ENCODE measurements around the gene CCDC141.
A peak's percentile ranks its signal among the peaks of the same experiment; 100 is the strongest.

The CCDC141 gene

DNA sequence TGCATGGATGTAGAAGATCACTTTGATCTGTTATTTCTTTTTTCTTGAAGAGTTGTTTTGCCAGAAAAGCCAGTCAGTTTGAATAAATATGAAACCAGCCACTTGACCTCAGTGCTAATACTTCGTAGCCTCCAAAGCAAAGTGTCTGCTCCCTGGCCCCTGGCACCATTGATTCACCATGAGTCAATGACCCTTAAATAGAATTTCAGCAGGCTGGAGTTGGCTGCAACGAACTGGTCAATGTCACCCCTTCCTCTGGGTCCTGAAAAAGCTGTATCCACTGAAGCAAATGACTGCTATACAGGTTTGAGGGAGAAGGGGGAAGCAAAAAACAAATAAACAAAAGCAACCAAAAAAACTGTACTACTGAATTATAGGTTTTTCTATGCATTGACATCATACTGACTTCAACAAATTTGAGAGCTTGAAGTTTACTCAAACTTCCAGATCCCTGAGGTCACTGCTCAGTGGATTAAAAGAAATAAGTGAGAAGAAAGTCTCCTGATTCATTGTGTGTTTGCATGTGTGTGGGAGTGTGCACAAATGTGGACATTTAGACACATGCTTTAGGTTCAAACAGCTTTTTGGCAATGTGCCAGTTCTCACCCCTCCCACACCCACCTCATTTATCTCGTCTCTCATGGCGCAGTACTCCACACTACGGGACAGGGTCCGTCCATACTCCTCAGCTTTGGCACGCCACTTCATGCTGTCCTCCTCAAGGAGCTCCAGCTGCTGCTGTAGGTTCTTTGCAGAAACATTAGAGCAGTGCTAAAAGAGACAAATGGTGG, 184.6 kb downstream of the CCDC141 start:
- peak; percentile 52 for DNase-seq (ENCODE audit: low read depth)

DNA sequence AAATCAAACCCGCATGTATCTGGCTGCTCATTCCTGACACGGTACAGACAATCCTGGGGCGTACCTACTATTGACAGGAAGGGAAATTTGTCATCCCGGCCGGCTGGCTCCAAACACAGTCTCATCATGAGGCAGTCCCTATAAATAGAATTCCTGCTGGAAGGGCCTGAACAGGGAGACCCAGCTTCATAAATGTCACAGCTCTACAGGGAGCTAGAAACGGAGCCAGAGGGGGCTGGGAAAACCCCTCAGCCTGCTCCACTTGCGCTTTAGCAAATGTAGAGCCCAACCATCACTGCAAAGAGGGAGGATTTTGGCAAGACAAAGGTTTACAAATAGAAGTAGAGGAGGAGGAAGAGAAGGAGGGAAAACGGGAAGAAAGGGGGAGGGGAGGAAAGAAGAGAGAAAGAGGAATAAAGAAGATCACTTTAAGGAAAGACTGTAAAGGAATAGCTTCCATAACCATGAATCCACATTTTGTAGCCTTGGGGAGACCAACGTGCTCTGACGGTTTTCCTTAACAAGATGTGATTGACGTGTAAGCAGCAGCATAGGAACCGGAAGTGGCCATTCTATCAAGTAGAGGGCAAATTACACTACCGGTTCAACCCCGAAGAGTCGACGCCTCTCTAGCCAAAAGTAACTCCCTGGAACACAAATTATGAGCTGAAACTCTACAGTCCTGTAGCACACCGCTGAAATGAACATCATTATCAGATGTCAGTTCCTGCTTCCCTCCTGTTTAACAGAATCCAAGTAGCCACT, 185.9 kb downstream of the CCDC141 start:
- DNase-seq (ENCODE audit: low read depth) = peak; percentile 64

DNA sequence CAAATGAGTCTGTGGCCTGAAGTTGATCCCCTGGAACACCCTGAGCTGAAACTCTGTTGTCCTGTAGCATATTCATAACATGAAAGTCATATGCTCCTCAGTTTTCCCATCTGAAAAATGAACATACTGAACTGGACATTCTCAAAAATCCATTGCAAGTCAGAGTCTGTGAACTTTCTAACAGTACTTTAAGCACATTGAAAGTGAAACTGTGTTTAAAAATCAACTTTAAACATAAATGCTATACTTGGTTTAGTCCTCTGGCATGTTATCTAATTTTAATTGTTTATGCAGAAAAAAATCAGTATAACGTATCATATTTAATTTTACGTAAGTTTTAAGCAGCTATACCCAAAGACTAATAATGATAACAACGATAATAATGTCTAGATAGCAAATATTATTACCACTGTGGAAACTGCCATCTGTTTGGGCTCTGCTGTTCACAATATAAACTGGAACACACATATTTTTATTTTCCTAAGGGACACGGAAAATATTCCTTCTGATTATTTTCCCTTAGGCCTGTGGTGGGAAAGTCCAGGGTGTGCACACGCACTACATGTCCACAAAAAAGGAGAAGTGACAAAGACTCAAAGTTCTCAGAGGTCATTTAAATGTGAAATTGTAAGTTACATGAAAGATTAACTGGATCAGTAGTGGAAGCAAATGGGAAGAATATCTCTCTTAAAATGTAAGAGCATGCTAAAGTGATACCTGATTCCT, 186.6 kb downstream of the CCDC141 start:
- DNase-seq (ENCODE audit: low read depth) = no peak

DNA sequence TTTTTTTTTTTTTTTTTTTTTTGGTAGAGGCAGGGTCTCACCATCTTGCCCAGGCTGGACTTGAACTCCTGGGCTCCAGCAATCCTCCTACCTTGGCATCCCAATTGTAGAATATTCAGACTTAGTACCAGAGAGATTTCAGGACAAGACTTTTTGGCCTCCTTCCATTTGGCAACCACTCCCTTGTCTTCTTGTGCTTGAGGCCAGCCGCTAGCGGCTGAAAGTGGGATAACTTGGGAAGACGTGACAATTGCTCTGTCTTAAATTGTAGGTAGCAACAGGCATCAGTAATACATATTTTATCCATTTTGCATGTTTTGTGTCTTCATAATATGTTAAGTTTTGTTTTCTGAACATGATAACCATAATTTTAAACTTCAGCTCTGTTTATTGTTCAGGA, 189.4 kb downstream of the CCDC141 start:
- peak; percentile 32 for DNase-seq (ENCODE audit: low read depth)

DNA sequence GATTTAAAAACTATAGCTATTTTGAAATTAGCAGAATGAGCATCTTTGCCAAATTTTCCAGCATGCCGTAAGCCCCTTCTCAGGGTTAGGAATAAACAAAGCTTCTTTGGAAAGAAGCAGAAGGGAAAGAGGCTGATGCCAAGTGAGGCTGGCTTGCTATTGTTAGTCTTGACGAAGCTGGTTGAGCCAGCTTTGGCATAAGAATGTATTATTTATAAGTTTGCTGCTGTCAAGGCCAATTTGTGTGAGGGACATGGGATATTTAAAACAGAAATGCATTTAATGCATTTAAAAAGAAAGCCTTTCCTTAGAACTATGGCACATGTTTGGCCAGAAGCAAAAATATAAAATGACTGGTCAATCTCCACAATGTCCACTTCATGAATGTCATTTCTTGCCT, 190.2 kb downstream of the CCDC141 start:
- DNase-seq (ENCODE audit: low read depth) = no peak

DNA sequence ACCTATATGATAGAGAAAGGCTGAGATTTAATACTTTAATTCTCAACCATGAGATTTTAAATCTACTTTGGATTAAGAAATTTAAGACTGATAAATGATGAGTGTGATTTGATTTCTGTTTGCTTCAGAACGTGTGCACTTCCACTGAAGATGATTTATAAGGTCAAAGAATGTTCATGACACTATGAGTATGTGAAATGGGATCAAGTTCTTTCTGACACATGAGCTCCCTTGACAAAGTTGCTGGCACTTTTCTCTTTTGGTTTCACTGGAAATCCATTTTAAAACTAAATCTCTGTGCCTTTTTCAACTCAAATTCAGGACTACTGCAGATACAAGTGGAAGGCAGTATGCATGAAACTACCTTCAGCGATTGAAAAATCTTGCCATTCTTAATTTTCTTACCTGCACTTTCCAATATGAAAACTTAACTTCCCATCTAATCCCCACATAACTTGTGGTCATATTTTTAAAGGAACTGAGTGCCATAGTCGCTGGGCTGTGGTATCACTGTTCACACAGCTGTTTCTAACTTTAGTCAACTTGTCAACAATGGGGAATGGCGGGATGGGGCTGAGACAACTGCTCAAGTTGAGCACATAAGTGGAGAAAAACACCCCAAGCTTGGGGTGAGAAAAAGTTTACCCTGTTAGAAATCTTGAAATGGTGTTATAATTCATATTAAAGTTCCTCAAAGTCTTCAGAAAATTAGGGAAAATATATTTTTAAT, 190.9 kb downstream of the CCDC141 start:
- DNase-seq (ENCODE audit: low read depth) = no peak

DNA sequence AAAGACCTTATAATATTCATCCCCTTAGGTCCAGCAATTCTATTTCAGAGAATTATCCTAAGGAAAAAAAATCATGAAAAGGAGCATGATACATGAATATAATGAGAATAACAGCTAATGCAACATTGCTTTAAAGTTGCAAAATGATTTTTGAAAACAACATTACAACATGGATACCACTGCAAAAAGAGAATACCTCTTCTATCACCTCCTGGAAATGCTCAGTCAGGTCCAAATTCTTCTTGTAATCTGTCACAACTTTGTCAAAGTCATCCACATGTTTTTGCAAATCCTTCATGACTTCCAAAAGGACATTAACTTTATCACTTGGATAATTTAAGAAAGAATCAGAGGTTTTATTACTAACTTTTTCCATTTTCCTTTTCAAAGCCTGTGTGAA, 194.8 kb downstream of the CCDC141 start:
- DNase-seq (ENCODE audit: low read depth) = no peak

DNA sequence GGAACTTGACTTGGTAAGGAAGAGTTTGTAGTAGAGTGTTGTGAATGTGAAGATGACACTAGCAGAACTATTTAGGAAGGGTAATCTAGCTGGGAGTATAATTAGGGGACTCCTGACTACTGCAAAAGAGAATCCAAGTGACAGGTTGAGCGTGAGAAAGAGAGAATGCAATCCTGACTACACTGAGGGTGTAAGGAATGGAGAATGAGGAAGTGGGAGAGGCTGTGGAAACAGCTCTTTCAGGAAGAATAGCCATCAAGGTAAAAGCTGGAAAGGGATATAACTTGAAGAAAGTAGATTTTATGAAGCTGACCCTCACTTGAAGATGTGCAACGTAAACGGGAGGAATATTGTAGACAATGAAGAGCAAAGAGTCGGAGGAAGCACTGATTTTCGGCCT, 201.6 kb downstream of the CCDC141 start:
- no peak for DNase-seq (ENCODE audit: low read depth)

DNA sequence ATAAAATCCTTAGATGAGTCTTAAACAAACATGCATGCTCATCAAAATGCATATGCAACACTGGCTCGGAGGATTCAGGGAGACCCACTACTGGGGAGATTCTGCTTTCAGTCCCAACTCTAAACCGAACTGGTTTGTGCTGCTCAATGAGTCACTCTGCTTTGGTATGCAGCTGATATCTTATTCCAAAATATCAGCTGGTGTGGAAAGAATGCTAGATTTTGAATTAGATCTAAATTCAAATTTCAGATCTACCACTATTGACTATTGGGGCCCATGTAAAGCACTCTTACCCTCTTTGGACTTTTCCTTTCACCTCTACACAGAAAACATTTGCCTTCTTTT, 203.5 kb downstream of the CCDC141 start:
- peak; percentile 14 for DNase-seq (ENCODE audit: low read depth)

DNA sequence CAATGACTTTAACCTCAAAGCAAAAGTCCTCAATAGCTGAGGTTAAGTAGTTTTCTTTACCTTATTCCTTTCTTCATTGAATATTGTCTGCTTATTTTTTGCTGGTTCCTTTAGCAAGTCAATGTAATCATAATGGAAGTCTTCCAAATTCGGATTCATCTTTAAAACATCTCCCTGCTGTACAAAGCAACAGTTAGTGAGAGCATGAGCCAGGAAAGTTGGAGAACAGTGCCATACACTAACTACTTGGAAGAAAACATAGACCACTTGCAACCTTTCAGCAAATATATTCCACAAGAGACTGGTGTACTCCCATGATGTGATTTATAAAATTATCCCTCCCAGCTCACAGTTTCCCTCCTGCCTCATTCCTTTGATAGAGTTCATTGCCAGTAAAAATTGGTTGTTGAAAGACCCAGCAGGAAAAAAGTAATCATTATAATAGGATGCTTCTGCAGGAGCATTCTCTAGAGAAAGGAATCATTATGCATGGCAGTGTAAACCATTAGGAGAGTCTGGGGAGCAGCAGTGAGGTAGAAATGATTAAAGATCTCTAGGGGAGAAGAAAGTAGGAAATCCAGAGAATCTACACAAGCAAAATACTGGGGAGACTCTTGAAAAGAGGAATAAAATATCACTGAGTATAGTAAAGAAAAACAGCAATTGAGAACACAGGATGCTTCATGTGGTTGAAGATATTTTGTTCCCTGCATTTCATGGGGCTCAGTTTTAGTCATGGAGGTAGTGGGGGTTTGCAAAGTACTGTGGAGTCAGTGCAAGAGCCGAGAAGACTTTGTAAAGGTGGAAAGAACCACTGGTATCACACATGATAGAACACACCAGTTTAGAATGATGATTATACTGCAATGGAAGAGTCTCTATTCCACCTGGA, 204.1 kb downstream of the CCDC141 start:
- DNase-seq (ENCODE audit: low read depth) = peak; percentile 53

DNA sequence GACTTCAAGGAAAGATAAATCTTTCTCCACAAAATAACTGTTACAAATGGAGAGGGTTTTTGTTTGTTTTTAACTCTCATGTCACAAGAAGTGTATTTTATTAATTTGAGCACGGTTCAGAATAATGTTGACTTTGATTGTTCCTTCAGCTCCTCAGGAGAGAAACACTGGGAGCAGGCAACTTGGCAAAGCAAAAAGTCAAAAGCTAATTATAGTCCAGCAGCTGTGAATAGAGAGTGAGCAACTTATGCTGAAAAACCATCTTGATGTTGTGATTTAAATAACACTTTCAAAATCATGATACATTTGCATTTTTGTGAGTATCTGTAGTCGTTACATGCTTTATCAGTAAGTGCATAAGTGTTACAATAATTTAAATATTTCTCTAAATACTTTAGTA, 205.2 kb downstream of the CCDC141 start:
- no peak for DNase-seq (ENCODE audit: low read depth)

DNA sequence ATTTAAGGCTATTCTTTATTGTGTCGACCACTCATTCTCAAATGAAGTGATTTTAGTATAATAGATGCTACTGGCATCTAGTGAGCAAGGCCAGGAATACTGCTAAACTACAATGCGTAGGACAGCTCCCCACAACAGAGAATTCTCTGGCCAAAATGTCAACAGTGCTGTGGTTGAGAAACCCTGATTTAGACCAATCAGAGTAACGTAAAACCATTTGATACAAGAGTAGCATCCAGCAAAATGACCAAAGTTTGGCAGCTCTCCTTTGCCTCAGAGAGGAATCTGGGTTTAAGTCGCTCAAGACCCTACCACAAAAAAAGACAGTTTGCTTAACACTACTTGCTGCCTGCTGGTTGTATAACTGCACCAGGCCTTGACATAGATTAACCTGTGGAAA, 205.7 kb downstream of the CCDC141 start:
- DNase-seq (ENCODE audit: low read depth) = no peak

DNA sequence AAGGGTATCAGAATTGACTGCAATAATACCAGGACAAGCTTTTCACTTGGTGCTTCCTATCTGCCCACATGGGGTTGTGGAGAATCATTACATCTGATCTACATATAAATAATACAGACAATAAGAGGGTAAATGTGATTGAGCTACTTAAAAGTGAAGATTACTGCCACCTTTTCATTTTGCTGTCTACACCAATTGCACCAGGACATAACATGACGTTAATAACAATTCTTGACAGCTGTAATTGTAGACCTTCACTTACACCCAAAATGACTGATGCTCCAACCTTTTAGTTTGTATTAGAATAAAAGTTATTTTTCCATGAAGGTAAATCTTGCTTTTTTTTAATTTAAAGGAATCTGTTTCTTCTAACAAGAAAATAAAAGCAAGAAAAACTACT, 206.2 kb downstream of the CCDC141 start:
- DNase-seq (ENCODE audit: low read depth) = no peak

DNA sequence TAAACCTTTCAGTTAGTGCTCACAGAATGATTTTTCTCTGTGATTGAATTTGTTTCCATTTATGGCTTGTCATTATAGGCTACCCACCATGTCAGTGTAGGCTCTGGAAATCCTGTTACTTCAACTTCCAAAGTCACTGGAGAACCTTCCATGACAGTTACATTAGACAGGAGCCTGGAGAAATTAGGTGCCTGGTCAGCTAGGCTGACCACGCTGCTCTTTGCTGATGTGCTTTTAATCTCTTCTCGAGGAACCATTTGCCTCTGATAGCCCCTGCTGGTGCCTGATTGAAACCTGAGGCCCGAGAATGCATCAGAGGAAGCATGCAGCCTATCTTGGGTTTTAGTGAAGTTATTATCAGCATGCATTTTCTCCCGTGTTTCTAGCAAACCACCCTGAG, 213.1 kb downstream of the CCDC141 start:
- no peak for DNase-seq (ENCODE audit: low read depth)

DNA sequence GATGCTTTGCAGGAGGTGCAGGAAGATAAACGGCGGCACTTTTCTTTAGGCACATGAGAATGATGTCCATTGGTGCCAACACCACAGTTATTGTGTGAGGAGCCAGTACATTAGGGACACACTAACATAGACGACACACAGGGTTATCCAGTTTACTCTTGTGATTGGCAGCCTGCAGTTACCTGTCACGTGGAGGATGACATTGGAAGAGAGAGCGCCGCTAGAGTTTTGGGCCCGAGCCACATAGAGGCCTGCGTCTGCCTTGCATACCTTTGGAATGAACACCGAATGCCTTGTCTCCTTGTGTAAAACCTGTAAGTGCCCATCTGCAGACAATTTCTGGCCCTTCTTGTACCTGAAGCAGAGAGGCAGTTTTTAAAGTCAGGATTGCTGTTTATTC, 215.9 kb downstream of the CCDC141 start:
- no peak for DNase-seq (ENCODE audit: low read depth)

DNA sequence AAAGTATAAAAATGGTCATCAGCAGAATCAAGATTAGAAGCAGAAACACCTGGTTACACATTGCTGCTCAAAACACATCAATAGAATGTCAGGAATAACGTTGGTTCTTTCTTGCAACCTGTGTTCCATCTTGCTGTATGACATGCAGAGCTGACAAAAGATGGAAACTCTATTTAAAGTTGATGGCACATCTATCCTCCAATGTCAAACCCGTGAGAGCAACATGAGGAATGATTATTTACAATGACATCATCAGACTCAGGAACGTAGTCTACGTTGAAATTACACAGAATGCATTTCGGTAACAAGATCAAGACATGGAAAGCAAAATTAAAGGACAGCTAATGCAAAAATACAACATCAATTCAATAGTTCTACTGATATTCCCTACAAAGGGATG, 216.6 kb downstream of the CCDC141 start:
- DNase-seq (ENCODE audit: low read depth) = no peak

DNA sequence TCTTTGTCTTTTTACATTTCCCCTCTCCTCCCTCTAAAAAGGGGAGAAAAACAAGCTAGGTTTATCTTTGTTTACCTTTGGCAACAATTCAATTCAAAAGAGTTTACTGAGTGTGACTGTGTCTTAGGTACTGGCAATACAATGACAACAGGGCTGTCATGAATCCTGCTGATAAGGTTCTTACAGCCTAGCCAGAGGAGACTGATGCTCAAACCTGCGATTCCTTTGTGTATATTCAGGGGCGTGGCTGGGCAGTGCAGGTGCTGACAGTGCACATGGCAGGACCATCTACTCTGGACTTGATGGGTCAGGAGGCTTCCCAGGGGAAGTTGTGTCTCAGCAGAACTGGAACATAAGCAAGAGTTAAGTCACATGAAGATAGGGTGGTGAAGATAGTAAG, 219.5 kb downstream of the CCDC141 start:
- no peak for DNase-seq (ENCODE audit: low read depth)

DNA sequence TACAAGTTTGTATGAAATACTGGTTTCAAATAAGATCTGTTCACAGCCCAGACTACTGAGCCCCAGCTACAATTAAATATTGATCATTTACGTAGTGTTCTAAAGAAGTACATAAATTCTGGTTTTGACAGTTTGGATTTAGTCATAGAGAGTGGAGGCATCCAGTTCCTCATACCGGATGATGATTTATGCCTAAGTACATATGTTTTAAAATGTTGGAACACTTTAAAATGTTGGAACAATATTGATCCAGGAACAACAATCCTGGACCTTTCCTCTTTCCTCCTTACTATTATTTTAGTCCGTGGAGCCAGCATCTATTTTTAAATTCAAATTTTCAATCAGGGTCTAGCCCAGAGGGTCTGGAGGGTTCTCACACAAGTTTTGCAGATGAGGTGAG, 220.0 kb downstream of the CCDC141 start:
- no peak for DNase-seq (ENCODE audit: low read depth)

DNA sequence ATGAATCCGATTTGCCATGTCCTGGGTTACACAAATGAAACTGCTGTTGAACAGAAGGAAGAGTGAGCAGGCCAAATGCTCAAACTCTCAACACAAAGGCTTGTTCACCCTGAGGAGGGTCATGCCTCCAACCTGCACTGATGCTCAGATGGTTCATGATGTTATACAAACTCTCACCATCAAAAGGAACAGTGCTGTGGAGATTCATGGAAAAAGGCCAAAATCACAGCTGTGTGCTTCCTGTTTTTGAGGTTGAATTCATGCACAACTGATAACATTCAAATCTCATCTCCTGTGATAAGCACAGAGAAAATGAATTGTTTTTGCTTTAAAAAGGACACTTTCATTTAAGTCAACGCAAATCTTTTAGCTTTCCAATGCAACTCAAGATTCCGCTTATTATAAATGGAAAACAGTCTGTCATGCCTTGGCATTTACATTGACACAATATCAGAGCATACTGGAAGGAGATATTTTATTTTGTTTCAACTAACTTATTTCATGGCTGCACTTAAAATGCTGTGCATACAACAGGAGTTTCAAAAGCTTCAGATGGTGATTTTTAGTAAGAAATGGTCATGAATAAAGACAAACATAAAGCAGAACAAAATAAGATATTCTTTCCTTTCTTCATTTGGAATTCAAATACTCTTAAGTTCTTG, 220.5 kb downstream of the CCDC141 start:
- peak; percentile 7 for DNase-seq (ENCODE audit: low read depth)

DNA sequence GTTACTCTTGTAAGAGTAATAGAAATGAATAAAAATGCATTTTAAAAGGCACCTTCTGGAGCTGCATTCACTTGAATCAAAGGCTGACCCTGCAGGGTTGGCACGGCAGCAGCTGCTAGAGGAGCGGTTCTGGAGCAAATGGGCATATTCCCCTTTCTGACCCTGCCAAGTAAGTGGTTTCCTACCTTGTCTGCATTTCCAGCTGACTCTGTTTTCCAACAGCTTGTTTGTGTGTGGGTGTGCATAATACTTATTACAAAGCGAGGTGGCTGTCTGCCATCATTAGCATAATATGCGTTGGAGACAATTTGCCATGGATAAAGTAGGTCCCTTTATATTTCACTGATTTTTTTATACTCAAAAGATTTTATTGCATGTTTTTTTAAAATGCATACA, 221.5 kb downstream of the CCDC141 start:
- no peak for DNase-seq (ENCODE audit: low read depth)
